Keratinocyte (primary cell): ENCODE data around the gene TSPAN17.

Experiments used
- CTCF ChIP-seq, 3 experiments: IDR thresholded peaks in 1 of 3; conservative IDR thresholded peaks in 1 of 3; optimal IDR thresholded peaks in 1 of 3; 2 replicates in 2 of 3; 3 replicates in 1 of 3; pipeline versions ENCODE3 to v1.5.1; 2011; ENCODE audit warnings: low read length in 3 of 3, mild to moderate bottlenecking in 3 of 3, moderate library complexity in 2 of 3, control low read depth in 1 of 3, inconsistent platforms in 1 of 3; ENCODE audit not compliant: insufficient read depth in 2 of 3; ENCODE audit errors: extremely low read depth in 1 of 3
- EZH2 ChIP-seq: IDR thresholded peaks from one replicate; pipeline ENCODE4 v1.6.1; 2012; ENCODE audit warnings: inconsistent platforms, mild to moderate bottlenecking, low read length, moderate library complexity

GRCh38 chr5:176659512-176659839, 12.2 kb downstream of the TSPAN17 start:
- TF ChIP-seq CTCF (optimal IDR thresholded peaks at IDR 0.05 in 1 of 3, IDR thresholded peaks at IDR 0.05 in 1 of 3, conservative IDR thresholded peaks at IDR 0.05 in 1 of 3; ENCODE audit: extremely low read depth in 1 of 3, insufficient read depth in 2 of 3, low read length in 3 of 3) (no peak), EZH2 (no peak)
